Measurements from ENCODE around the gene RPA1. TPM values are rescaled to one million over a fixed set of nuclear protein-coding genes. Genes with fewer than 3 reads are reported as not detected.
"Not testable (repeated sequence)": the region's sequence is repeated elsewhere in the genome, so short reads cannot be mapped to it uniquely, and the experiment has no call there.

Gene RPA1
- total RNA-seq, 3 donors from 2014 or later (not counting 1 experiment from before 2014, with no cell fraction given) = 70.9 to 101 (median 98.9) TPM

DNA sequence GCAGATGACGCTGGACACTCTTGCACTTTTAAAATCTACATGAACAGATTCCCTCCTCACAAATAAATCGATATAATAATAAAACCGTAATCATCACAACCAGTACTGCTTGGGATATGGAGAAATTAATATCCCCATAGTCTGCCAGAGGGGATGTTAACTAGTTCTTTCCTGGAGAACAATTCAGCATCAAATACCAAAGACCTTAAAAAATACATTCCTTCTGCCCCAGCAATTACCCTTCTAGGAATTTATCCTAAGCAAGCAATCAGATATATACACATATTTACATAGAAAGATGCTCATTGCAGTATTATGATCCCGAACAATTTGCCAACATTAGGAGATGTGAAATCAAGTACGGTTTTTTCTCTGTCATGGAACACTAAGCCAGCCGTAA is 21.9 kb upstream of the RPA1 start:
- no peaks in the 10 kb centered on the region for H3K27me3 Mint-ChIP-seq (ENCODE audit: low read depth in 2 of 2)
- H3K9me3 Mint-ChIP-seq = no peaks in the 10 kb centered on the region
- no peaks in the 10 kb centered on the region for H3K36me3 Mint-ChIP-seq
- H3K4me3 Mint-ChIP-seq = no peak overlapping the region
- no peak for DNase-seq
- no peaks in the 10 kb centered on the region for H3K4me1 Mint-ChIP-seq
- no peak overlapping the region for H3K27ac Mint-ChIP-seq
- H3K4me1 ChIP-seq (ENCODE audit: control insufficient read depth, insufficient read depth, low read length) = no peaks in the 10 kb centered on the region
- 95% methylated on average over 3 of the region's 6 CpGs for WGBS (ENCODE audit: insufficient coverage)
- no peak overlapping the region for H3K4me3 ChIP-seq (ENCODE audit: low read length)
- H3K27ac ChIP-seq (ENCODE audit: low read length) = no peak overlapping the region
- no peaks in the 10 kb centered on the region for H3K27me3 ChIP-seq (ENCODE audit: control insufficient read depth, insufficient read depth, low read length)
- TF ChIP-seq, protein P1, sequence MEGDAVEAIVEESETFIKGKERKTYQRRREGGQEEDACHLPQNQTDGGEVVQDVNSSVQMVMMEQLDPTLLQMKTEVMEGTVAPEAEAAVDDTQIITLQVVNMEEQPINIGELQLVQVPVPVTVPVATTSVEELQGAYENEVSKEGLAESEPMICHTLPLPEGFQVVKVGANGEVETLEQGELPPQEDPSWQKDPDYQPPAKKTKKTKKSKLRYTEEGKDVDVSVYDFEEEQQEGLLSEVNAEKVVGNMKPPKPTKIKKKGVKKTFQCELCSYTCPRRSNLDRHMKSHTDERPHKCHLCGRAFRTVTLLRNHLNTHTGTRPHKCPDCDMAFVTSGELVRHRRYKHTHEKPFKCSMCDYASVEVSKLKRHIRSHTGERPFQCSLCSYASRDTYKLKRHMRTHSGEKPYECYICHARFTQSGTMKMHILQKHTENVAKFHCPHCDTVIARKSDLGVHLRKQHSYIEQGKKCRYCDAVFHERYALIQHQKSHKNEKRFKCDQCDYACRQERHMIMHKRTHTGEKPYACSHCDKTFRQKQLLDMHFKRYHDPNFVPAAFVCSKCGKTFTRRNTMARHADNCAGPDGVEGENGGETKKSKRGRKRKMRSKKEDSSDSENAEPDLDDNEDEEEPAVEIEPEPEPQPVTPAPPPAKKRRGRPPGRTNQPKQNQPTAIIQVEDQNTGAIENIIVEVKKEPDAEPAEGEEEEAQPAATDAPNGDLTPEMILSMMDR (IDR thresholded peaks at IDR 0.05) = no peak
- H3K36me3 ChIP-seq (ENCODE audit: control insufficient read depth, insufficient read depth, low read length) = peaks cover 23% of the 10 kb centered on the region
- no peak for ATAC-seq
- intact Hi-C loops (cut with micrococcal nuclease) = no loop called here
- no peaks in the 10 kb centered on the region for H3K9me3 ChIP-seq (ENCODE audit: control insufficient read depth, insufficient read depth, low read length)

DNA sequence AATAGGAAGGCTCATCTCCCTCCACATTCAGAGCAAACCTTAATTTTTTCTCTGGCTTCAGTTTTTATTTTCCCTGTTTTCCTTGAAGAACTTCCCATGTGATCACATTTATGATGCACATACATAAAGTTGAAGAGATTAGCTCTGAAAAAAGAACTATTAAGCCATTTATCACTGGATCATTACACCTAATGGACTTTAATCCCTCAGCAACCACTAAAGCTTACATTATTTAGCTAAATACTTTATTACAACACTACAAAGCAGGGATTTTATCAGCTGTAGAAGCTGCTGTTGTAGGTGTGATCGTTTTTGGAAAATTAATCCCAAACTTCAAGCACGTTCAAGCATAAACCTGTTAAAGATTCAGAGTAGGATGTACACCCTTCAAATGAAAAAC is 21.2 kb upstream of the RPA1 start:
- Histone ChIP-seq H3K36me3 (ENCODE audit: control insufficient read depth, insufficient read depth, low read length) (peaks cover 18% of the 10 kb centered on the region), H3K27ac (ENCODE audit: low read length) (no peak overlapping the region), H3K27me3 (ENCODE audit: control insufficient read depth, insufficient read depth, low read length) (no peaks in the 10 kb centered on the region), H3K4me1 (ENCODE audit: control insufficient read depth, insufficient read depth, low read length) (no peaks in the 10 kb centered on the region), H3K9me3 (ENCODE audit: control insufficient read depth, insufficient read depth, low read length) (no peaks in the 10 kb centered on the region), H3K4me3 (ENCODE audit: low read length) (no peak overlapping the region)
- Mint-ChIP-seq H3K4me3 (no peak overlapping the region), H3K9me3 (no peaks in the 10 kb centered on the region), H3K27ac (no peak overlapping the region), H3K36me3 (no peaks in the 10 kb centered on the region), H3K27me3 (ENCODE audit: low read depth in 2 of 2) (no peaks in the 10 kb centered on the region), H3K4me1 (no peaks in the 10 kb centered on the region)
- intact Hi-C loops (cut with micrococcal nuclease) = no loop called here
- ATAC-seq (no peak), DNase-seq (no peak)
- TF ChIP-seq, protein P1 (IDR thresholded peaks at IDR 0.05) = no peak
- 100% methylated on average over 1 of the region's 2 CpGs for WGBS (ENCODE audit: insufficient coverage)

DNA sequence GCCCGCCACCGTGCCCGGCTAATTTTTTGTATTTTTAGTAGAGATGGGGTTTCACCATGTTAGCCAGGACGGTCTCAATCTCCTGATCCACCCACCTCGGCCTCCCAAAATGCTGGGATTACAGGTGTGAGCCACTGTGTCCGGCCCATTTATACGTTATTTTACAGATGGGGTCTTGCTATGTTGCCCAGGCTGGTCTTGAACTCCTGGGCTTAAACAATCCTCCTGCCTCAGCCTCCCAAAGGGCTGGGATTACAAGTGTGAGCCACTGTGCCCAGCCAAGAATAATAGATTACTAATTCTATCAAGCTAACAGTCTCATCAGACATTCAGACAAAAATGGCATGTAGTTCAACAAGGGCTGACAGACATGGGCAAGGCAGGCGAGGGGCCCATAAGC is 20.0 kb upstream of the RPA1 start:
- WGBS (ENCODE audit: insufficient coverage) = 99% methylated on average over 6 of the region's 8 CpGs
- peaks cover 12% of the 10 kb centered on the region for H3K36me3 ChIP-seq (ENCODE audit: control insufficient read depth, insufficient read depth, low read length)
- H3K9me3 Mint-ChIP-seq; H3K9me3 ChIP-seq (ENCODE audit: control insufficient read depth, insufficient read depth, low read length); intact Hi-C loops (cut with micrococcal nuclease); H3K36me3 Mint-ChIP-seq; H3K27ac ChIP-seq (ENCODE audit: low read length); H3K27me3 ChIP-seq (ENCODE audit: control insufficient read depth, insufficient read depth, low read length); H3K4me3 ChIP-seq (ENCODE audit: low read length); H3K4me3 Mint-ChIP-seq; H3K4me1 Mint-ChIP-seq; H3K27ac Mint-ChIP-seq; DNase-seq; H3K4me1 ChIP-seq (ENCODE audit: control insufficient read depth, insufficient read depth, low read length); ATAC-seq; H3K27me3 Mint-ChIP-seq (ENCODE audit: low read depth in 2 of 2): not testable (repeated sequence)

DNA sequence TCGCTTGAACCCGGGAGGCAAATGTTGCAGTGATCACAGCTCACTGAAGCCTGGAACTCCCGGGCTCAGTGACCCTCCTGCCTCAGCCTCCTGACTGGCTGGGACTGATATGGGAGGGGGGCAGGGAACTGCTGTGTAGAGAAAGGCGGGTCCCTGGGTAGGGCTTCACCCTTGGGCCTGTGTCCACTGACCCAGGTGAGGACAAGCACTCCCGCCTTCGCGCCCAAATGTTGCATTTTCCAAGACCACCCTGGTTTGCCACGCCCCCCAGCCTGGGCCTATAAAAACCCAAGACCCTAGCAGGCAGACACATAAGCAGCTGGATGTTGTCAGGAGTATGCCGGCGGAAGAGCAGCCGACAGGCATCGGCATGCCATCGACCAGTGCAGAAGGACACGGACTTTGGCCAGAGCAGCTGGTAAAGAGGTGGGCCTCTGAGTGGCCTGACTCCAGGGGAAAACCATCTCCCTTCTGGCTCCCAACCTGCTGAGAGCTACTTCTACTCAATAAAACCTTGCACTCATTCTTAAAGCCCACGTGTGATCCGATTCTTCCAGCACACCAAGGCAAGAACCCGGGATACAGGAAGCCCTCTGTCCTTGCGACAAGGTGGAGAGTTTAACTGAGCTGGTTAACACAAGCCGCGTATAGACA is 19.2 kb upstream of the RPA1 start:
- DNase-seq (no peak), ATAC-seq (no peak)
- Histone ChIP-seq H3K4me3 (ENCODE audit: low read length) (no peak overlapping the region), H3K4me1 (ENCODE audit: control insufficient read depth, insufficient read depth, low read length) (no peaks in the 10 kb centered on the region), H3K27me3 (ENCODE audit: control insufficient read depth, insufficient read depth, low read length) (no peaks in the 10 kb centered on the region), H3K27ac (ENCODE audit: low read length) (no peak overlapping the region), H3K36me3 (ENCODE audit: control insufficient read depth, insufficient read depth, low read length) (peaks cover 12% of the 10 kb centered on the region), H3K9me3 (ENCODE audit: control insufficient read depth, insufficient read depth, low read length) (no peaks in the 10 kb centered on the region)
- intact Hi-C loops (cut with micrococcal nuclease) = no loop called here
- WGBS (ENCODE audit: insufficient coverage) = 99% methylated on average over 20 of the region's 20 CpGs
- no peaks in the 10 kb centered on the region for H3K4me1 Mint-ChIP-seq
- no peaks in the 10 kb centered on the region for H3K9me3 Mint-ChIP-seq
- TF ChIP-seq, protein P1 (IDR thresholded peaks at IDR 0.05) = no peak
- no peaks in the 10 kb centered on the region for H3K36me3 Mint-ChIP-seq
- H3K27me3 Mint-ChIP-seq (ENCODE audit: low read depth in 2 of 2) = no peaks in the 10 kb centered on the region
- H3K27ac Mint-ChIP-seq = no peak overlapping the region
- H3K4me3 Mint-ChIP-seq = no peak overlapping the region

All from natural killer cell (primary cell).